Large intestine (tissue), 3 donors: ENCODE results near the gene ARHGEF1. TPM values are rescaled to one million over a fixed set of nuclear protein-coding genes. Genes with fewer than 3 reads are reported as not detected.

ENCODE experiments used
- DNase-seq, 2 donors: peaks; one replicate each; pipeline versions ENCODE4 v3.0.0 to v3.0.0-alpha.2; 2013
- H3K27ac ChIP-seq: one replicate; pipeline ENCODE4 v1.5.1; 2013; ENCODE audit warnings: low read length
- H3K27me3 ChIP-seq: 2 replicates; pipeline ENCODE4 v1.6.1; 2013; ENCODE audit warnings: low read length; ENCODE audit not compliant: control insufficient read depth, insufficient read depth
- H3K36me3 ChIP-seq: 2 replicates; pipeline ENCODE4 v1.6.1; 2013; ENCODE audit warnings: low read length; ENCODE audit not compliant: control insufficient read depth, insufficient read depth
- H3K4me1 ChIP-seq: one replicate; pipeline ENCODE4 v1.6.1; 2013; ENCODE audit warnings: low read length; ENCODE audit not compliant: control insufficient read depth, insufficient read depth
- H3K4me3 ChIP-seq: one replicate; pipeline ENCODE4 v1.5.1; 2013; ENCODE audit warnings: low read length
- H3K9me3 ChIP-seq: one replicate; pipeline ENCODE4 v1.6.1; 2013; ENCODE audit warnings: mild to moderate bottlenecking, low read depth, low read length, moderate library complexity; ENCODE audit not compliant: control insufficient read depth
- WGBS: methylation state at CpG from one replicate; pipeline ENCODE4 v1.1.5; 2013; ENCODE audit warnings: low lambda C conversion rate; ENCODE audit not compliant: insufficient coverage; 5-methylcytosine and 5-hydroxymethylcytosine counted together
- polyA plus RNA-seq: library from polyadenylated mRNA; unstranded; fragments of 120-200 nt; gene quantifications from one replicate; pipeline ENCODE4 v1.2.1, GENCODE V29; 2013

Gene ARHGEF1
- polyA plus RNA-seq, 1 donor, result 63.6 TPM

DNA sequence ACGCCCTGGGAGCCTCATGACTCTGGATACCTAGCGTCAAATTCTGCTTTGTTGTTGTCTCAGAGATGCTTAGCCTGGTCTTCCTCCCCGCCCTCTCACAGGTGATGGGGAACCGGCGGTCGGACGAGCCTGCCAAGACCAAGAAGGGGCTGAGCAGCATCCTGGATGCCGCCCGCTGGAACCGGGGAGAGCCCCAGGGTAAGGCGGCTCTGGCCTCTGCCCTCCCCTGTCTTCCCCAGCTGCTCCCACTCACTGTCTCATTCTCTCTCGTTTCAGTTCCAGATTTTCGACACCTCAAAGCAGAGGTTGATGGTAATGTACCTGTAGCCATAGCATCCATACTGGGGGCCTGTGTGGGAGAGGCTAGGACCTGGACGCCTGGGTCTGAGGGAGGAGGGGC is 11.4 kb downstream of the ARHGEF1 start:
- WGBS, result no CpG with 5 or more reads among the region's 14 CpGs
- H3K36me3 ChIP-seq, result peaks cover 59% of the 10 kb centered on the region
- no peak for DNase-seq

DNA sequence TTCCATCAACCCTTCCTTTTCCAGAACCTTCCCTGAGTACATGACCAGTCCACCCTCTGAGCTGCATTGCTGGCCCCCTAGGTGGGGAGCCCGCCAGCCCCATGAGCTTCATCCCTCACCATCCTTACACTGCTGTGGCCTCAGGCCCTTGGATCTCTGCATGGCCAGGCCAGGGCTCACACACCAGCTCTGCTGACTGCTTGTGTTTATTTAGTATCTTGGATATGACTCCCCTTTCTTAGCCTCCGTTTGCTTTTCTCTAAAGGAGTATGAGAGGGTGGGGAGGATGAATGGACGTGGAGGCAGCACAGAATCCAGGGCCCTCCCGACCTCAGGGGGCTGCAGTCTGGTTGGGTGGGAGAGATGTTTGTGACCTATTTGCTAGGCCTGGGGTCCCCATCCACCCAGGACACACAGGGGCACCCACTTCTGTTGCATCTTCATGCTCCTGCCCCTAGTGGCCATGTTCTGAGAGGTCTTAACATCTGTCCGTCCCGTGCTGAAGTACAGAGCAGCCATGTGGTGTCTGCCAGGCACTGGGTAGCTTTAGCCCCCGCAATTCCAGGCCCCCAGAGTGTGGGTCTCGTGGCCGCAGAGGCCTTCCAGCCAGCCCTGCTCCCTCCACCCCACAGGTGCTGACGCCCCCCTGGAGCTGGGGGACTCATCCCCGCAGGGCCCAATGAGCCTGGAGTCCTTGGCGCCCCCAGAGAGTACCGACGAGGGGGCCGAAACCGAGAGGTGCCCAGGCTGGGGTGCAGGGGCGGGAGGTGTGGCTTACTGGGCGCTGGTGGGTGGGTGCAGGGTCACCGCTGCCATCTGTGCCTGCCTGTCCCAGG is 13.0 kb downstream of the ARHGEF1 start:
- no peak for DNase-seq
- Histone ChIP-seq H3K27me3 (no peaks in the 10 kb centered on the region), H3K4me3 (no peak overlapping the region), H3K36me3 (peaks cover 63% of the 10 kb centered on the region), H3K27ac (no peak overlapping the region), H3K9me3 (no peaks in the 10 kb centered on the region), H3K4me1 (no peaks in the 10 kb centered on the region)
- 40% methylated on average over 1 of the region's 19 CpGs for WGBS

More for the DNA sequence above, 11.4 kb downstream of the ARHGEF1 start:
- Histone ChIP-seq H3K9me3 (no peaks in the 10 kb centered on the region), H3K4me1 (no peaks in the 10 kb centered on the region), H3K4me3 (no peak overlapping the region), H3K27ac (no peak overlapping the region), H3K27me3 (no peaks in the 10 kb centered on the region)

DNA sequence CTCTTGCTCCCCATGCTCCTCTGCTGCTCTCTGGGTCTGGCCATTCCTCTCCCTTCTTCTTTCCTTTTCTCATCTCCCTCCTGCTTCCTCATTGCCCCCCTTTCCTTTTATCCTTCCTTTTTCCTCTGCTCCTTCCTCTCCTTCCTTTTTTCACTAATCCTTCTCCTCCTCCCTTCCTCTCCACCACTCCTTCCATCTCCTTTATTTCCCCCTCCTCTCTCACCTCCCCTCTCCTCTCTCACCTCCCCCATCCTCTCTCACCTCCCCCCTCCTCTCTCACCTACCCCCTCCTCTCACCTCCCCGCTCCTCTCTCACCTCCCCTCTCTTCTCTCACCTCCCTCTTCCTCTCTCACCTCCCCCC is 13.6 kb downstream of the ARHGEF1 start:
- Histone ChIP-seq H3K27ac (no peak overlapping the region), H3K27me3 (no peaks in the 10 kb centered on the region), H3K4me3 (no peak overlapping the region), H3K9me3 (no peaks in the 10 kb centered on the region), H3K4me1 (no peaks in the 10 kb centered on the region), H3K36me3 (peaks cover 63% of the 10 kb centered on the region)
- WGBS, result 100% methylated on average over 1 of the region's 1 CpG
- no peak for DNase-seq

DNA sequence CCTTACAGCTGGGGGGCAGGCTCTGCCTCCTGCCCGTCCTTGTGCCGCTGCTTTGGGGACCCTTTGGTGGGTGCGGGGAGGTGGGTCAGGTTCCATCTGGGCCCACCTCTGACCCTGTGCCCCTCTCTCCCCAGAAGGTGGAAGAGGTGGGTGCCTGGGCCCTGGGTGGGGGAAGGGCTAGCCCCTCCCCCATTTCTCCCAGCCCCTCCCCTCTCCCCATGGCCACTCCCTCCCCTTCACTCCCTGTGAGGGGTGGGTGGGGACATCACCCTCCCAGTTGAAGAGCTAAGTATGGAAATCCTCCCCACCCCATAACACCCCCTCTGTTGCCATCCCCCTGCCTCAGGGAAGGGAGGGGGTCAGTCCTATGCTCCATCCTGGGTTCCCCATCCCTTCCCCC is 14.2 kb downstream of the ARHGEF1 start:
- Histone ChIP-seq H3K27me3 (no peaks in the 10 kb centered on the region), H3K4me1 (no peaks in the 10 kb centered on the region), H3K27ac (no peak overlapping the region), H3K9me3 (no peaks in the 10 kb centered on the region), H3K4me3 (no peak overlapping the region), H3K36me3 (peaks cover 63% of the 10 kb centered on the region)
- WGBS, result no CpG with 5 or more reads among the region's 3 CpGs
- no peak for DNase-seq

DNA sequence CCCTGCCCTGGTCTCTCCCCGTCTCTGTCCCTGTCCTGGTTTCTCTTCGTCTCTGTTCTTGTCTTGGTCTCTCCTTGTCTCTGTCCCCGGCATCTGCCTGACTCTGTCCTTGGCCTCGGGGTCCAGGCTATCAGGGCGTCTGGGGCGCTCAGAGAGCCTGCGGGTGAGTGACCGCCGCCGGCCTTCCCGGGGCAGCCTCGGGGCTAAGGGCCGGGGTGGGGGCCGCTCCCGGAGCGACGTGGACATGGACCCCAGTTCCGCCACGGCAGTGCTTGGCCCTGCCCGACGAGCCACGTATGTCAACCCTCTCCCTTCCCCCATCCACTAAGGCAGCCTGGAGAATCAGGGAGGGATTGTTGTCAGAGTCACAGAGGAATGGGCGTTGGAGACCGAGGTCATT is 14.8 kb downstream of the ARHGEF1 start:
- no peaks in the 10 kb centered on the region for H3K27me3 ChIP-seq
- WGBS, result no CpG with 5 or more reads among the region's 24 CpGs
- H3K27ac ChIP-seq, result no peak overlapping the region
- H3K4me1 ChIP-seq, result no peaks in the 10 kb centered on the region
- no peak overlapping the region for H3K4me3 ChIP-seq
- H3K36me3 ChIP-seq, result peaks cover 63% of the 10 kb centered on the region
- H3K9me3 ChIP-seq, result no peaks in the 10 kb centered on the region
- DNase-seq, result no peak

DNA sequence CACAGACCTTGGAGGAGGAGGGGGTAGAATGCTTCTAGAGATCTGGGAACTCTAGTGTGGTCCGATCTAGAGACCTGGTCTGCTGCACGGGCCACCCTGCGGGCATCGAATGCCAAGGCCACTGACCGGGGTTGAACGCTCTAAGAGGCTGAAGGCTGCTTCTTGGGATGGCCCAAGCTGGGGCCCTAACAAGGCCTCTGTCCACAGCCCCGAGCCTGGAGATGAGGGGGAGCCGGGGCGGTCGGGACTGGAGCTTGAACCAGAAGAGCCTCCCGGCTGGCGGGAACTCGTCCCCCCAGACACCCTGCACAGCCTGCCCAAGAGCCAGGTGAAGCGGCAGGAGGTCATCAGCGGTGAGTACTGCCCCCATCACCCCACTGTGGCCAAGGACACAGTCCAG is 15.3 kb downstream of the ARHGEF1 start:
- no peak for DNase-seq
- Histone ChIP-seq H3K36me3 (peaks cover 67% of the 10 kb centered on the region), H3K27ac (no peak overlapping the region), H3K4me1 (no peaks in the 10 kb centered on the region), H3K27me3 (no peaks in the 10 kb centered on the region), H3K9me3 (no peaks in the 10 kb centered on the region), H3K4me3 (no peak overlapping the region)
- WGBS, result no CpG with 5 or more reads among the region's 15 CpGs

DNA sequence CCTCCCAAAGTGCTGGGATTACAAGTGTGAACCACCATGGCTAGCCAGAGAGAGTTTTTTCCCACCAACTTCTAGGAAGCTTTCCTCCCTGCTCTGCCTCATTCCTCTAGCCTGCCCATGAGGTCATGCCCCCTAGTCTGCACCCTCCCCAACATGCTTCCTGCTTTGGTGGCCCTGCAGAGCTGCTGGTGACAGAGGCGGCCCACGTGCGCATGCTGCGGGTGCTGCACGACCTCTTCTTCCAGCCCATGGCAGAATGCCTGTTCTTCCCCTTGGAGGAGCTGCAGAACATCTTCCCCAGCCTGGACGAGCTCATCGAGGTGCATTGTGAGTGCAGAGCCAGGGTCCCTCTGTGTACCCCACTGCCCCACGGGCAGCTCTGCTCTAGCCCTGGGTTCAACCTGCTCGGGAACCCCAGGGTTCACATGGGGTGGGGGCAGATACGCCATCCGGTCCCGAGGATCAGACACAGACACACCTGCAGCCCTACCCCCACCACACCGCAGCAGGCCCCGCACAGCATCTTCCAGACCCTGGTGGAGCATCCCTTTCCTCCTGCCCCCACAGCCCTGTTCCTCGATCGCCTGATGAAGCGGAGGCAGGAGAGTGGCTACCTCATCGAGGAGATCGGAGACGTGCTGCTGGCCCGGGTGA is 18.9 kb downstream of the ARHGEF1 start:
- no CpG with 5 or more reads among the region's 21 CpGs for WGBS
- Histone ChIP-seq H3K27me3 (no peaks in the 10 kb centered on the region), H3K9me3 (no peaks in the 10 kb centered on the region), H3K27ac (no peak overlapping the region), H3K4me3 (no peak overlapping the region), H3K36me3 (peaks cover 76% of the 10 kb centered on the region), H3K4me1 (peaks cover 24% of the 10 kb centered on the region)
- DNase-seq, result no peak

DNA sequence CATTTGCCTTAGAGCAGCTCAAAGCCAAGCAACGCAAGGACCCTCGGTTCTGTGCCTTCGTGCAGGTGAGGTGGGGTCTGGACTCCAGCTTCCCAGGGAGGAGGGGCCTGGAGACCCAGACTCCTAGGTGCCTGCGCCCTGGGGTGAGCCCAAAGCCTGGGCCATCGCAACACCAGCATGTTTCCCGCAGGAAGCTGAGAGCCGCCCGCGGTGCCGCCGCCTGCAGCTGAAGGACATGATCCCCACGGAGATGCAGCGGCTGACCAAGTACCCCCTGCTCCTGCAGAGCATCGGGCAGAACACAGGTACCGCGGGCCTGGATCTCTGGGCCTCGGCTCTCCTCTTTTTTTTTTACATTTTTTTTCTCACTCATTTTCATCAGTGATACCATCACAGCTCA is 19.6 kb downstream of the ARHGEF1 start:
- no peak for DNase-seq
- Histone ChIP-seq H3K4me3 (no peak overlapping the region), H3K9me3 (no peaks in the 10 kb centered on the region), H3K36me3 (peaks cover 79% of the 10 kb centered on the region), H3K27ac (no peak overlapping the region), H3K4me1 (peaks cover 24% of the 10 kb centered on the region), H3K27me3 (no peaks in the 10 kb centered on the region)
- WGBS, result no CpG with 5 or more reads among the region's 17 CpGs

DNA sequence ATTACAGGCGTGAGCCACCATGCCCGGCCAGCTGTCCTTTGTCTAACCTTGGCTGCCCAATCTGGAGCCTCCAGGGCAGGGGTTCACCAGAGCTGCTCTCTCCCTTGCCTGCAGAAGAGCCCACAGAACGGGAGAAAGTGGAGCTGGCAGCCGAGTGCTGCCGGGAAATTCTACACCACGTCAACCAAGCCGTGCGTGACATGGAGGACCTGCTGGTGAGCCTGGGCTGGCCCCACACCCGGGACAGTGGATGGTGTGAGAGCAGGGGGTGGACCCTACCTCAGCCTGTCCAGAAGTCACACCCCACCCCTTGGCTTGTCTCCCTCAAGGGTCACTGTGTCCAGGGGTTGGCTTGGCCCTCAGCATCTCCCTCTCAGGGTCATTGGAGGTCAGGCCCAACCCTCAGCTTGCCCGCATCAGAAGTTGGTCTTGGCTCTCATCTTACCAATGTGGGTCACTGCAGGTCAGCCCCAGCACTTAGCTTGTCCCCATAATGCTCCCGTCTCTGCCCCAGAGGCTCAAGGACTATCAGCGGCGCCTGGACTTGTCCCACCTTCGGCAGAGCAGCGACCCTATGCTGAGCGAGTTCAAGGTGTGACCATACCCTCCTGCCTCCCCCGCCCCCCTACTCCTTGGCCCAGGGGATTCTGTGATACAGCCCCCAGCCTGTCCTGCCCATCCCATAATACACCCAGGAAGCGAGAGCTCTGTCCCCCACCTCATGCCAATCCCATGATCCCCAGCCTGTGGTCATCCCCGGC is 20.4 kb downstream of the ARHGEF1 start:
- no peak for DNase-seq
- no peaks in the 10 kb centered on the region for H3K9me3 ChIP-seq
- peaks cover 24% of the 10 kb centered on the region for H3K4me1 ChIP-seq
- no peak overlapping the region for H3K27ac ChIP-seq
- no peak overlapping the region for H3K4me3 ChIP-seq
- no CpG with 5 or more reads among the region's 19 CpGs for WGBS
- H3K36me3 ChIP-seq, result peaks cover 74% of the 10 kb centered on the region
- no peaks in the 10 kb centered on the region for H3K27me3 ChIP-seq

DNA sequence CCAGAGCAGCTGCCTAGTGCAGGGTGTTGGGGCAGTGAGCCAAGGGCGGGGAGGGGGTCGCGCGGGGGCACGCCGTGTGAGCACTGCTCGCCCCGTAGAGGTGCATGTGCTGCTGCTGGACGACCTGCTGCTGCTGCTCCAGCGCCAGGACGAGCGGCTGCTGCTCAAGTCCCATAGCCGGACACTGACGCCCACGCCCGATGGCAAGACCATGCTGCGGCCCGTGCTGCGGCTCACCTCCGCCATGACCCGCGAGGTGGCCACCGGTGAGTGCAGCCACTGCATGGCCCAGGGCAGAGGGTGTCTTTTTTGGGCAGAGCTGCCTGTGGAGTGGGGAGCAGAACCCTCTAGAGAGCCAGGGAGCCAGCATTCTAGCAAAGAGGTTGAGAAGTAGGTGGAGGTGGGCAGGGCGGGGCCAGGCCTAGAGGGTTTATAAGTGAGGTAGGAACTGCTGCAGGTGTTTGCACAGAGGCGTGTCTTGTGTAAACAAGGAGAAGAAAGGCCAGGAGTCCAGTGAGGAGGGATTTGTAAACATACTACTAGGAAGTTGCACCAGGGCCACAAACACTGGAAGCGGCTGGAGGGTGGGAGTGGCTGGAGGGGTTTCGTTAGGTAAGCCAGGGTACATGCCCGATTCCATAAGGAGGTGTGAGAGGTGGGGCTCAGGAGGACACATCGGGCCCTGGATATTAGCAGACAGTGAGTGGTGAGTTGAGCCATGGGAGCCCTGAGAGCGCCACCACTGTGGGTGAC is 21.3 kb downstream of the ARHGEF1 start:
- Histone ChIP-seq H3K27me3 (no peaks in the 10 kb centered on the region), H3K36me3 (peaks cover 70% of the 10 kb centered on the region), H3K4me3 (no peak overlapping the region), H3K9me3 (no peaks in the 10 kb centered on the region), H3K4me1 (peaks cover 24% of the 10 kb centered on the region), H3K27ac (peak overlapping the region; percentile 73)
- peak; percentile 92 to 97 for DNase-seq
- WGBS, result 18% methylated on average over 2 of the region's 30 CpGs
